SJSA1 (cell line): ENCODE measurements around the gene ACTR2. TPM values are rescaled to one million over a fixed set of nuclear protein-coding genes. Genes with fewer than 3 reads are reported as not detected.
A peak's percentile ranks its signal among the peaks of the same experiment; 100 is the strongest.

Experiments
- DNase-seq, 2 experiments: peaks; one replicate each; pipeline ENCODE4 v3.0.0-alpha.2; 2015 to 2020; ENCODE audit warnings: low spot score in 2 of 2, low read depth in 1 of 2
- H3K27ac ChIP-seq: fragments of 250-450 bp; sonication (Bioruptor Pico); 2 replicates; pipeline ENCODE4 v1.5.1; 2020; ENCODE audit warnings: mild to moderate bottlenecking, moderate library complexity
- H3K27me3 ChIP-seq: fragments of 250-450 bp; sonication (Bioruptor Pico); replicated peaks from 2 replicates; pipeline ENCODE4 v1.5.1; 2020; ENCODE audit warnings: mild to moderate bottlenecking, moderate library complexity
- H3K36me3 ChIP-seq: fragments of 250-450 bp; sonication (Bioruptor Pico); 2 replicates; pipeline ENCODE4 v1.5.1; 2020; ENCODE audit warnings: mild to moderate bottlenecking
- H3K4me1 ChIP-seq: fragments of 250-450 bp; sonication (Bioruptor Pico); replicated peaks from 2 replicates; pipeline ENCODE4 v1.6.1; 2021; ENCODE audit warnings: mild to moderate bottlenecking
- H3K4me3 ChIP-seq: fragments of 250-450 bp; sonication (Bioruptor Pico); 2 replicates; pipeline ENCODE4 v1.5.1; 2020; ENCODE audit warnings: mild to moderate bottlenecking
- H3K9me3 ChIP-seq: fragments of 250-450 bp; sonication (Bioruptor Pico); replicated peaks from 2 replicates; pipeline ENCODE4 v1.5.1; 2020; ENCODE audit warnings: mild to moderate bottlenecking
- total RNA-seq: library from RNA; depleted of rRNA; stranded (reverse); fragments of >200 nt; shearing (Covaris generic); gene quantifications from 2 replicates; pipeline ENCODE4 v1.2.3, GENCODE V29; 2014

ACTR2 gene
- total RNA-seq, 1 experiment from 2014 or later: 150 TPM

DNA sequence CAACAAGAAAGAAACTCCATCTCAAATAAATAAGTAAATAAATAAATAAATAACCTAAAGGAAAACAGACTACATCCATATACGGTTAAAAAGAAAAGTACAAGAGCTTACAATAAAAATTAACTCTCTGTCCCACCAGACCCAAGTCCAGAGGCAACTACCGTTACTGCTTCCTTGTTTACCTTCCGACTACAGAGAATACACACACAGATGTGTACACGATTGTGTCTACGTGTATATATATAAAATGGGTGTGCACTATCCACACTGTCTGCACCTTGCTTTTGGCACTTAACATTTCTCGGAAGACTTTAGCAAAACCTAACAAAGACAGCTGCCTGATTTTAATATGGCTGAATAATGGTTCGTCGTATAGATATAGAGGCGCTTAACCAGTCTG, 69.9 kb downstream of the ACTR2 start:
- Histone ChIP-seq H3K27me3 (no peaks in the 10 kb centered on the region), H3K4me1 (peaks cover 37% of the 10 kb centered on the region), H3K9me3 (no peaks in the 10 kb centered on the region), H3K4me3 (no peak overlapping the region), H3K27ac (no peak overlapping the region), H3K36me3 (no peaks in the 10 kb centered on the region)
- no peak for DNase-seq

- Histone ChIP-seq H3K4me1 (peaks cover 40% of the 10 kb centered on the region), H3K27ac (no peak overlapping the region), H3K4me3 (no peak overlapping the region), H3K36me3 (no peaks in the 10 kb centered on the region), H3K9me3 (no peaks in the 10 kb centered on the region), H3K27me3 (no peaks in the 10 kb centered on the region)
- DNase-seq: no peak
Observed at GRCh38 chr2:65298089-65298488, 70.5 kb downstream of the ACTR2 start.

- H3K4me1 ChIP-seq: peaks cover 40% of the 10 kb centered on the region
- peak; percentile 92 for DNase-seq
- no peak overlapping the region for H3K4me3 ChIP-seq
- H3K9me3 ChIP-seq: no peaks in the 10 kb centered on the region
- H3K36me3 ChIP-seq: no peaks in the 10 kb centered on the region
- no peaks in the 10 kb centered on the region for H3K27me3 ChIP-seq
- peak overlapping the region; percentile 67 for H3K27ac ChIP-seq
Observed at GRCh38 chr2:65299246-65299645, 71.6 kb downstream of the ACTR2 start.

DNA sequence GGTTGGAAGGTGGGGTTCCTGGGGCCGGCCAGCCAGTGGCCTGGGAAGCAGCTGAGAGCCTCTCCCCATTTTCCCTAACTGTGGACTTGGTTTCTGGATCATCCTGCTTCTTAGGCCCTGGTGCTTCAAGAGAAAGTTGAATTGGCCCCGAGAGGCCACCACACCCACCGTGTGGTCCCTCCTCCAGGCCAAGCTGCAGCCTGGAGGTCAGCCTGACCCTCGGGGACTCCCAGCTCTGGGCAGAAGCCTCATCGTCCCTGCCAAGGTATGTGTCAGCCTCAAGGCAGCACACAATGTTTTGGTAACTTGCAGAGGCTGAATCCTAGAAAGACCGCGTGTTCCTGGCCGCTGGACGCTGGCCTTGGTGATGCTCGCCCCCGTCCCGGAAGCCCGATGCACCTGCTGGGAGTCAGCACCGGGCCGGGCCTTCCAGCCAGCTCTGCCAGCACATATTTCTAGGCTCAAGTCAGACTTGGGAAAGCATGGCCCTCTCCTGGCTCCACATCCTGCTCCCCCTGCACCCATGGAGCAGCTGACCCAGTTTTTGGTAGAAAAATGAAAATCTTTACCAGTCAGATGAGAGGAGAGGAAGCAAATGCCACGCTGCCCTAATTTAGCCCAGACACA, 72.6 kb downstream of the ACTR2 start:
- H3K36me3 ChIP-seq: no peaks in the 10 kb centered on the region
- H3K27me3 ChIP-seq: no peaks in the 10 kb centered on the region
- no peak overlapping the region for H3K4me3 ChIP-seq
- no peaks in the 10 kb centered on the region for H3K9me3 ChIP-seq
- DNase-seq: peak in 1 of 2 experiments; percentile 36
- H3K4me1 ChIP-seq: peaks cover 40% of the 10 kb centered on the region
- H3K27ac ChIP-seq: peak overlapping the region; percentile 37; the same call in 1 of the 2 replicates

- peak overlapping the region; percentile 6; the same call in 1 of the 2 replicates for H3K4me3 ChIP-seq
- DNase-seq: peak; percentile 92 to 94
Observed at GRCh38 chr2:65300761-65301711, 73.4 kb downstream of the ACTR2 start.

DNA sequence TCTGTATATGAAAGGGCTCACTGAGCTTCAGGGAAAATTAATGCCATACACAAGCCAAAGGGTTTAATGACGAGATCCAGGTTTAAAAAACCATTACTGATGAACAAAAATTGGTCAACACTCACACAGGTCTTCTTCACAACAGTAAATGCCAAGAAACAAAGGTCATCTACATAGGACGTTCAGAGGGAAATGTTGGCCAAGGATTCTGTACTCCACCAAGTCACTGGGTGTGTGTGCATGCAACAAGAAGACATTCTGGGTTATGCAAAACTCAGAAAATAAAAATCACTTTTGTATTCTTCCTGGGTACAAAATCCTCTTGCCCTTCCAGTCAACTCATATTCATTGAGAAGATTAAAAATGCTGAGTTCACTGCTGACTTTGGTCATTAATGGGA, 78.3 kb downstream of the ACTR2 start:
- H3K36me3 ChIP-seq: peaks cover under 1% of the 10 kb centered on the region; the same call in 1 of the 2 replicates
- no peak overlapping the region for H3K4me3 ChIP-seq
- peaks cover 18% of the 10 kb centered on the region for H3K4me1 ChIP-seq
- no peaks in the 10 kb centered on the region for H3K27me3 ChIP-seq
- no peak overlapping the region for H3K27ac ChIP-seq
- DNase-seq: no peak
- H3K9me3 ChIP-seq: no peaks in the 10 kb centered on the region

More at GRCh38 chr2:65300761-65301711, 73.4 kb downstream of the ACTR2 start:
- Histone ChIP-seq H3K9me3 (no peaks in the 10 kb centered on the region), H3K36me3 (no peaks in the 10 kb centered on the region), H3K4me1 (peaks cover 40% of the 10 kb centered on the region), H3K27ac (peak overlapping the region; percentile 62), H3K27me3 (no peaks in the 10 kb centered on the region)

DNA sequence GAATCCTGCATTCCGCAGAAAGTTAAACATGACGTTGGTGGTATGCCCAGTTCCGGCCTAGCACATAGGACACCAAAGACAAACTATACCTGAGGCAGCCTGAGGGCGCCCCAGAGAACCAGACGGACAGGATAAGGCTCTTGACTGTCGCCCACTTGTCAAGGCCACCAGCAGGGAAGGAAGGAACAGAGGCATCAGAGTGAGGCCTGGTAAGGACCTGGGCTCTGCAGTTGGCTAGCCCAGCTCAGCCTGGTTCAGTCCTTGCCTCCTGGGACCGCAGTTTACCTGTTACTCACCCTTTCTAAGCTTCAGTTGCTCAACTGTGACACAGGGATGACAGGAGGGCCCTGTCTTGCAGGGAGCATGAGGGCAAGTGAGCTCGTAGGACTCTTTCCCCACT, 82.1 kb downstream of the ACTR2 start:
- no peaks in the 10 kb centered on the region for H3K27me3 ChIP-seq
- no peak overlapping the region for H3K4me3 ChIP-seq
- no peak for DNase-seq
- H3K27ac ChIP-seq: no peak overlapping the region
- H3K4me1 ChIP-seq: no peaks in the 10 kb centered on the region
- no peaks in the 10 kb centered on the region for H3K9me3 ChIP-seq
- peaks cover 38% of the 10 kb centered on the region for H3K36me3 ChIP-seq

- Histone ChIP-seq H3K4me1 (no peaks in the 10 kb centered on the region), H3K4me3 (no peak overlapping the region), H3K36me3 (peaks cover 47% of the 10 kb centered on the region), H3K27me3 (no peaks in the 10 kb centered on the region), H3K9me3 (no peaks in the 10 kb centered on the region), H3K27ac (no peak overlapping the region)
- no peak for DNase-seq
Observed at GRCh38 chr2:65311049-65311448, 83.4 kb downstream of the ACTR2 start.

- Histone ChIP-seq H3K36me3 (peaks cover 52% of the 10 kb centered on the region), H3K9me3 (no peaks in the 10 kb centered on the region), H3K4me3 (no peak overlapping the region), H3K27ac (no peak overlapping the region), H3K27me3 (no peaks in the 10 kb centered on the region), H3K4me1 (no peaks in the 10 kb centered on the region)
- DNase-seq: no peak
Observed at GRCh38 chr2:65311596-65311995, 84.0 kb downstream of the ACTR2 start.

- Histone ChIP-seq H3K27me3 (no peaks in the 10 kb centered on the region), H3K9me3 (no peaks in the 10 kb centered on the region), H3K27ac (no peak overlapping the region), H3K36me3 (peaks cover 55% of the 10 kb centered on the region), H3K4me3 (no peak overlapping the region), H3K4me1 (no peaks in the 10 kb centered on the region)
- DNase-seq: no peak
Observed at GRCh38 chr2:65313126-65313953, 85.7 kb downstream of the ACTR2 start.

DNA sequence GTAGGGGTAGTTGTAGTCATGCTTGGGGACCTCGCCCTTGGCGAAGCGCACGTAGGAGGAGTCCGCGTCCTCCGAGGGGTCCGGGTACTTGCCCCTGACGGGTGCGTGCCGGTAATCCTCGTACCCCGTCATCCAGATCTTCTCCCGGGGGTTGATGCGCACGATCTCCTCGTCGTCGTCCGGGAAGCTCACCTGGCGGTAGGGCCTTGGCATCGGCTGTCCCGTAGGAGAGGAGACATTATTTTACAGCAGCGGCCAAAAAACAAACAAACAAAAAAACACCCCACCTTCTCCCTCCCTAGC, 86.3 kb downstream of the ACTR2 start:
- no peaks in the 10 kb centered on the region for H3K4me1 ChIP-seq
- H3K27ac ChIP-seq: no peak overlapping the region

DNA sequence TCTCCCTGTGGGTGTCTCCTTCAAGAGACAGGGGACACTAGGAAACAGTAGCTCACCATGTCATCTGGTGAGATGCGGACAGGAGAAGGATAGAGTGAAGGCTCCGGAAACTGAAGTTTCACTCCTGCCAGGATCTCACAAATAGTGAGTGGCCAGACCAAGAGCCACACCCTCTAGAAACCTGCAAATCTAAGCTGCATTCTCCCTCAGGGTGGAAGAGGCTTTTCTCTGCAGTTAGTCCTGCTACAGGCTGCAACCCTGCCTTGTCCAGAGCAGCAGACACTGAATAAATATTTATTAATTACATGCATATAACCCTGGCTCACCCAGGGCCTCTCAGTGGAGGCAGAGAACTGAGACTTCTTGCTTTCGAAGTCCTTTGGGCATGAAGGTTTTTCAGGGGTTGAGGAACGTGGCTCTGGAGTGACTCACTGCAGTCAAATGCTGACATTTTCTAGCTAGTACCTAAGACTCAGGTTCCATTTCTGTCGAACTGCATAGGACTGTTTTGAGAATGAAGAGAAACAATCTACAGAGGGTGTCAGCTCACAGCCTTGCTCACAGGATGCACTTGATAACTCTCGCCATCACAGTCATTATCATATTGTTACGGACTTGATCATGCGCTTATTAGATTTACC, 87.3 kb downstream of the ACTR2 start:
- no peak for DNase-seq
- Histone ChIP-seq H3K36me3 (peaks cover 59% of the 10 kb centered on the region), H3K4me1 (peaks cover 7% of the 10 kb centered on the region), H3K9me3 (no peaks in the 10 kb centered on the region), H3K27me3 (no peaks in the 10 kb centered on the region), H3K27ac (no peak overlapping the region), H3K4me3 (no peak overlapping the region)

More for the DNA sequence above, 86.3 kb downstream of the ACTR2 start:
- Histone ChIP-seq H3K9me3 (no peaks in the 10 kb centered on the region), H3K36me3 (peaks cover 55% of the 10 kb centered on the region), H3K4me3 (no peak overlapping the region), H3K27me3 (no peaks in the 10 kb centered on the region)
- DNase-seq: no peak

GRCh38 chr2:65316072-65316471, 88.4 kb downstream of the ACTR2 start:
- peaks cover 19% of the 10 kb centered on the region for H3K4me1 ChIP-seq
- H3K9me3 ChIP-seq: no peaks in the 10 kb centered on the region
- H3K36me3 ChIP-seq: peaks cover 57% of the 10 kb centered on the region
- no peak overlapping the region for H3K4me3 ChIP-seq
- H3K27ac ChIP-seq: no peak overlapping the region
- DNase-seq: no peak
- H3K27me3 ChIP-seq: no peaks in the 10 kb centered on the region
